HG03045 (cell line): ENCODE data around the gene MGST2.

Experiments used
- ATAC-seq: cut with Tn5 transposase; IDR thresholded peaks from one replicate; pipeline ENCODE4 v1.9.1; 2021; ENCODE audit warnings: mild to moderate bottlenecking, moderate library complexity; ENCODE audit not compliant: unreplicated experiment

MGST2 gene

GRCh38 chr4:139700568-139700967, 34.9 kb downstream of the MGST2 start:
- no peak for ATAC-seq

GRCh38 chr4:139704915-139705485, 39.4 kb downstream of the MGST2 start:
- ATAC-seq, result no peak

- ATAC-seq, result no peak
Measured at GRCh38 chr4:139709660-139710059, 44.0 kb downstream of the MGST2 start.

- ATAC-seq, result no peak
Measured at GRCh38 chr4:139710073-139710472, 44.5 kb downstream of the MGST2 start.

- no peak for ATAC-seq
Measured at GRCh38 chr4:139711461-139711860, 45.8 kb downstream of the MGST2 start.

GRCh38 chr4:139712882-139713281, 47.3 kb downstream of the MGST2 start:
- no peak for ATAC-seq

GRCh38 chr4:139715746-139716391, 50.2 kb downstream of the MGST2 start:
- ATAC-seq, result no peak

GRCh38 chr4:139718358-139718757, 52.7 kb downstream of the MGST2 start:
- ATAC-seq, result no peak

- ATAC-seq, result no peak
Measured at GRCh38 chr4:139718833-139719232, 53.2 kb downstream of the MGST2 start.

- no peak for ATAC-seq
Measured at GRCh38 chr4:139719381-139720101, 53.9 kb downstream of the MGST2 start.

- ATAC-seq, result no peak
Measured at GRCh38 chr4:139720806-139721205, 55.2 kb downstream of the MGST2 start.

GRCh38 chr4:139721789-139722188, 56.2 kb downstream of the MGST2 start:
- no peak for ATAC-seq

- ATAC-seq, result no peak
Measured at GRCh38 chr4:139725236-139725635, 59.6 kb downstream of the MGST2 start.

- ATAC-seq, result no peak
Measured at GRCh38 chr4:139726615-139727014, 61.0 kb downstream of the MGST2 start.

GRCh38 chr4:139728146-139728545, 62.5 kb downstream of the MGST2 start:
- ATAC-seq, result no peak

- no peak for ATAC-seq
Measured at GRCh38 chr4:139728840-139729239, 63.2 kb downstream of the MGST2 start.

GRCh38 chr4:139732991-139733570, 67.5 kb downstream of the MGST2 start:
- ATAC-seq, result no peak

GRCh38 chr4:139734201-139734874, 68.7 kb downstream of the MGST2 start:
- no peak for ATAC-seq

GRCh38 chr4:139734875-139735380, 69.3 kb downstream of the MGST2 start:
- ATAC-seq, result peak; percentile 63

GRCh38 chr4:139735381-139736273, 70.0 kb downstream of the MGST2 start:
- no peak for ATAC-seq
